Astrocyte of the cerebellum (primary cell): ENCODE results near the gene STYX.

Source experiments
- DNase-seq: peaks from one replicate; pipeline ENCODE4 v3.0.0-alpha.2; 2011; ENCODE audit warnings: low read depth
- H3K4me3 ChIP-seq: 2 replicates; pipeline ENCODE4 v1.5.1; 2011; ENCODE audit warnings: mild to moderate bottlenecking, low read depth, low read length, moderate library complexity
- in situ Hi-C: cut with HindIII; loops from 2 replicates; pipeline ENCODE4 v1.10.0; 2017; ENCODE audit warnings: low sequenced_read_pairs
- TF ChIP-seq, protein P1 (sequence below): IDR thresholded peaks from 2 replicates; pipeline ENCODE4 v1.5.1; 2012; ENCODE audit warnings: low read length, low read depth, moderate library complexity, mild to moderate bottlenecking; ENCODE audit errors: missing control alignments

The STYX gene

GRCh38 chr14:52729925-52730708, at the start of gene STYX:
STYX (plus strand) TSS chr14:52730166; CDS start chr14:52730475, 309 bp downstream.
- TF ChIP-seq, protein P1, sequence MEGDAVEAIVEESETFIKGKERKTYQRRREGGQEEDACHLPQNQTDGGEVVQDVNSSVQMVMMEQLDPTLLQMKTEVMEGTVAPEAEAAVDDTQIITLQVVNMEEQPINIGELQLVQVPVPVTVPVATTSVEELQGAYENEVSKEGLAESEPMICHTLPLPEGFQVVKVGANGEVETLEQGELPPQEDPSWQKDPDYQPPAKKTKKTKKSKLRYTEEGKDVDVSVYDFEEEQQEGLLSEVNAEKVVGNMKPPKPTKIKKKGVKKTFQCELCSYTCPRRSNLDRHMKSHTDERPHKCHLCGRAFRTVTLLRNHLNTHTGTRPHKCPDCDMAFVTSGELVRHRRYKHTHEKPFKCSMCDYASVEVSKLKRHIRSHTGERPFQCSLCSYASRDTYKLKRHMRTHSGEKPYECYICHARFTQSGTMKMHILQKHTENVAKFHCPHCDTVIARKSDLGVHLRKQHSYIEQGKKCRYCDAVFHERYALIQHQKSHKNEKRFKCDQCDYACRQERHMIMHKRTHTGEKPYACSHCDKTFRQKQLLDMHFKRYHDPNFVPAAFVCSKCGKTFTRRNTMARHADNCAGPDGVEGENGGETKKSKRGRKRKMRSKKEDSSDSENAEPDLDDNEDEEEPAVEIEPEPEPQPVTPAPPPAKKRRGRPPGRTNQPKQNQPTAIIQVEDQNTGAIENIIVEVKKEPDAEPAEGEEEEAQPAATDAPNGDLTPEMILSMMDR, result no peak
- in situ Hi-C loops, result no loop called here
- peak; percentile 94 for DNase-seq
- peak within 1 kb of the TSS; percentile 75 for H3K4me3 ChIP-seq

DNA sequence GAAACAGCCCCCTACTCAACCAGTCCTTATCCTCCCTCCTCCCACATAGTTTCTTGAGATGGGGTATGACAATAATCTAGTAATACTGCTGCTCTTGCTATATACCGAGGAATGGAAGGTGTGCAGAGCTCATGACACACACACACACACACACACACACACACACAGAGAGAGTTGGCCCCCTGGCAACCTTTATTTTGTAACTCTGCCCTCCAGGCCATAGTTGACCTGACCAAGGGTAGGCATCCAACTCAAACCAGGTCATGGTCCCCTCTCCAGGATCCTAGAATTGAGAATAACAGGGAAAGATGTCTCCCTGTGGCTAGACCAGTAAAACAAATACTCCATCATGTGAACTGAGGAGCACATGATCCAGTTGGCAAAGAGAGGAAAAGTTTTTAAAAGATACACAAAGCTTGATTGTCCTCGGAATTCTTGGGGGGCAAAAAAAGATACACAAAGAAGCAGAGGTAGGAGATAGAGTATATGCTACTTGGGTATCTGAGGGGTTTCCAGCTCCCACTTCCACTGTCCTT, 45.9 kb upstream of the STYX start:
- in situ Hi-C loops, result no loop called here
- TF ChIP-seq, protein P1, result no peak
- no peak for DNase-seq
- no peak overlapping the region for H3K4me3 ChIP-seq

DNA sequence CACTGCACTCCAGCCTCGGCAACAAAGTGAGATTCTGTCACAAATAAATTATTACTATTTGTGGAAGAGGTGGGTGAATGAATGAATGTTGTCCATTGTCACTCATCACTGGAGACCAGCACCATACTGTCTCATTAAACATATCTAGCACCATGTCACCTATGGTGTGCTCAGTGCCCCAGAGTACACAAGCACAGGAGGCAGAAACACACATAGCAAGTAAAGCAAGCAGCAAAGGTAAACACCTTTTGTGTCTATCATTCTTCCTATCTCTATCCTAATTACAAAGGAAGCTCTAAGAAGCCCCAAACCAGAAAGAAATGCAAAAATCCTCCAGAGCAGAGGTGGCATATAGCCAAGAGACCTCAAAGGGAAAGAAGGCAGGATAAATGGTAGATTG, 43.8 kb upstream of the STYX start:
- no peak for DNase-seq
- no peak overlapping the region for H3K4me3 ChIP-seq
- TF ChIP-seq, protein P1, result no peak
- in situ Hi-C loops, result no loop called here

GRCh38 chr14:52690983-52691760, 38.8 kb upstream of the STYX start:
- DNase-seq, result no peak
- H3K4me3 ChIP-seq, result no peak overlapping the region
- TF ChIP-seq, protein P1, result no peak
- in situ Hi-C loops, result no loop called here

GRCh38 chr14:52692248-52692962, 37.6 kb upstream of the STYX start:
- TF ChIP-seq, protein P1, result no peak
- no peak overlapping the region for H3K4me3 ChIP-seq
- in situ Hi-C loops, result no loop called here
- no peak for DNase-seq

DNA sequence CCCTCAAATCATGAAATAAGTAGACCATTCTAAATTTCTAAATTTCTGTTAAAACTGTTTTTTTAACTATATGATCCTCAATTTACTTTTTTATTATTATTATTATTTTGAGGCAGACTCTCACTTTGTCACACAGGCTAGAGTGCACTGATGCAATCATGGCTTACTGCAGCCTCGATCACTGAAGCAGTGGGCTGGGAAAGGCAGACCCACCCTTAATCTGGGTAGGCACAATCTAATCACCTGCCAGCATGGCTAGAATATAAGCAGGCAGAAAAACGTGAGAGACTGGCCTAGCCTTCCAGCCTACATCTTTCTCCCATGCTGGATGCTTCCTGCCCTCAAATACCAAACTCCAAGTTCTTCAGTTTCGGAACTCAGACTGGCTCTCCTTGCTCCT, 36.9 kb upstream of the STYX start:
- in situ Hi-C loops, result no loop called here
- TF ChIP-seq, protein P1, result no peak
- no peak overlapping the region for H3K4me3 ChIP-seq
- no peak for DNase-seq
